DND-41 (cell line): ENCODE measurements around the gene STOX2.

ENCODE experiments used
- ATAC-seq: fragments of 200-7000 bp; cut with Tn5 transposase; 3 replicates; pipeline ENCODE4 v1.9.1; 2021; ENCODE audit warnings: low read depth; ENCODE audit not compliant: insufficient read depth
- DNase-seq: peaks from one replicate; pipeline ENCODE4 v3.0.0-alpha.2; 2020
- H2AFZ ChIP-seq: 2 replicates; pipeline ENCODE4 v1.6.0; 2012; ENCODE audit warnings: low read depth, low read length
- H3K27ac ChIP-seq: 2 replicates; pipeline ENCODE4 v1.5.1; 2012; ENCODE audit warnings: low read length, inconsistent platforms
- H3K27me3 ChIP-seq: fragments of 200-600 bp; sonication (generic); 2 replicates; pipeline ENCODE4 v1.6.0; 2012; ENCODE audit warnings: low read length, mild to moderate bottlenecking, inconsistent platforms; ENCODE audit not compliant: insufficient read depth, poor library complexity
- H3K36me3 ChIP-seq: 2 replicates; pipeline ENCODE4 v1.5.1; 2012; ENCODE audit warnings: low read length, inconsistent platforms; ENCODE audit not compliant: insufficient read depth
- H3K4me1 ChIP-seq: 2 replicates; pipeline ENCODE4 v1.5.1; 2012; ENCODE audit warnings: mild to moderate bottlenecking, low read length; ENCODE audit not compliant: insufficient read depth
- H3K4me2 ChIP-seq: 2 replicates; pipeline ENCODE4 v1.6.0; 2012; ENCODE audit warnings: mild to moderate bottlenecking, moderate library complexity, low read length, inconsistent platforms; ENCODE audit not compliant: insufficient read depth
- H3K4me3 ChIP-seq, 2 experiments: fragments of 200-600 bp in 1 of 2; shearing (Covaris generic) in 1 of 2; 2 replicates each; pipeline ENCODE4 v1.5.1; 2012 to 2016; ENCODE audit warnings: inconsistent platforms in 2 of 2, low read length in 2 of 2, mild to moderate bottlenecking in 2 of 2, low read depth in 1 of 2, moderate library complexity in 1 of 2
- H3K79me2 ChIP-seq: 2 replicates; pipeline ENCODE4 v1.6.0; 2012; ENCODE audit warnings: low read length, inconsistent platforms; ENCODE audit not compliant: insufficient read depth
- H3K9ac ChIP-seq: 2 replicates; pipeline ENCODE4 v1.6.0; 2012; ENCODE audit warnings: low read depth, mild to moderate bottlenecking, inconsistent platforms, low read length, moderate library complexity
- H3K9me3 ChIP-seq: 2 replicates; pipeline ENCODE4 v1.5.1; 2012; ENCODE audit warnings: low read length, moderate library complexity, mild to moderate bottlenecking, inconsistent platforms; ENCODE audit not compliant: insufficient read depth, severe bottlenecking
- H4K20me1 ChIP-seq: 2 replicates; pipeline ENCODE4 v1.6.0; 2012; ENCODE audit warnings: low read length; ENCODE audit not compliant: insufficient read depth
- CTCF ChIP-seq: IDR thresholded peaks from 2 replicates; pipeline ENCODE4 v1.5.1; 2012; ENCODE audit warnings: borderline replicate concordance, low read length, moderate library complexity, mild to moderate bottlenecking; ENCODE audit not compliant: poor library complexity, severe bottlenecking; ENCODE audit errors: extremely low read depth
- EZH2 ChIP-seq: IDR thresholded peaks from 3 replicates; pipeline ENCODE4 v1.6.1; 2012; ENCODE audit warnings: borderline replicate concordance, low read depth, mild to moderate bottlenecking, moderate library complexity, low read length, inconsistent platforms; ENCODE audit not compliant: severe bottlenecking

Gene STOX2

GRCh38 chr4:183876268-183876934, 28.7 kb upstream of the STOX2 start:
- H3K9ac ChIP-seq: no peak overlapping the region
- H3K27ac ChIP-seq: no peak overlapping the region
- no peaks in the 10 kb centered on the region for H3K79me2 ChIP-seq
- ATAC-seq (peak; percentile 17; the same call in 1 of the 3 replicates), DNase-seq (no peak)
- no peak overlapping the region for H3K4me2 ChIP-seq
- no peak overlapping the region; the same call in 1 of the 2 replicates for H2AFZ ChIP-seq
- no peak overlapping the region for H3K4me3 ChIP-seq
- no peaks in the 10 kb centered on the region for H3K27me3 ChIP-seq
- TF ChIP-seq EZH2: no peak
- no peak for TF ChIP-seq CTCF
- no peaks in the 10 kb centered on the region for H3K9me3 ChIP-seq
- H3K4me1 ChIP-seq: peaks cover 2% of the 10 kb centered on the region; the same call in 1 of the 2 replicates
- H3K36me3 ChIP-seq: no peaks in the 10 kb centered on the region
- no peaks in the 10 kb centered on the region for H4K20me1 ChIP-seq

GRCh38 chr4:183878251-183878970, 26.7 kb upstream of the STOX2 start:
- TF ChIP-seq EZH2 (no peak), CTCF (no peak)
- Histone ChIP-seq H3K27ac (no peak overlapping the region), H3K27me3 (no peaks in the 10 kb centered on the region)

DNA sequence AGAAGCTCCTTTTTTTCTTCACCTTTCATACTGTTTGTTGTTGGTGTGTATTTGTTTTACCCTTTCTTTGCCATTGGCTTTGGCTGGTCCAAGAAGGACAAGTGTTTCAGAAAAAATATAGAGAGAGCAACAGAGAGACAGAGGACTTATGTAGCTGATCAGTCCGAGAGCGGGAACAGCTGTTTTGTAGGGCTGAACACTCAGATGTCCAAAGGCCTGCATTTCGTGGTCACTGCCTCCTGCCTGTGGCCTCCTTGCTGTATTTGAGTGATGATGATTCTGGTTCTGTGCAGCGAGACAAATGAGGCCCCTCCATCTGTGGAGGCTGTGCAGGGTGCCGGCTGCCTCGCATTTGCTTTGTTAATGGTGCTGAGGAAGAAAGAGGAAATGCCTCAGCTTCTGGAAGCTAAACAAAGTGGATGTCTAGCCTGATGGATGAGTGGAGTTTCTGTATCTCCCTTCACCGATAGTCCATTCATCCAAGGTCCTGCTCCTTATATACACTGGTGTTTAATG, 19.8 kb upstream of the STOX2 start:
- Histone ChIP-seq H3K9me3 (no peaks in the 10 kb centered on the region), H3K9ac (no peak overlapping the region), H3K27ac (no peak overlapping the region), H3K4me3 (no peak overlapping the region), H3K79me2 (no peaks in the 10 kb centered on the region), H2AFZ (no peak overlapping the region), H3K27me3 (no peaks in the 10 kb centered on the region), H3K36me3 (no peaks in the 10 kb centered on the region), H3K4me1 (no peaks in the 10 kb centered on the region), H4K20me1 (no peaks in the 10 kb centered on the region), H3K4me2 (no peak overlapping the region)
- DNase-seq: no peak
- TF ChIP-seq CTCF: no peak
- no peak for TF ChIP-seq EZH2
- ATAC-seq: no peak

More at GRCh38 chr4:183878251-183878970, 26.7 kb upstream of the STOX2 start:
- H3K79me2 ChIP-seq: no peaks in the 10 kb centered on the region
- ATAC-seq: no peak
- peaks cover 2% of the 10 kb centered on the region; the same call in 1 of the 2 replicates for H3K4me1 ChIP-seq
- H2AFZ ChIP-seq: no peak overlapping the region
- H3K9me3 ChIP-seq: no peaks in the 10 kb centered on the region
- no peak overlapping the region for H3K9ac ChIP-seq
- H3K4me2 ChIP-seq: no peak overlapping the region
- no peaks in the 10 kb centered on the region for H3K36me3 ChIP-seq
- no peak for DNase-seq
- no peaks in the 10 kb centered on the region for H4K20me1 ChIP-seq
- no peak overlapping the region for H3K4me3 ChIP-seq
